ENCODE results near the gene ITPR1. TPM values are rescaled to one million over a fixed set of nuclear protein-coding genes. Genes with fewer than 3 reads are reported as not detected.

ITPR1 gene
- total and polyA plus RNA-seq, 8 donors, result 34.8 to 57.3 (median 42.0) TPM

DNA sequence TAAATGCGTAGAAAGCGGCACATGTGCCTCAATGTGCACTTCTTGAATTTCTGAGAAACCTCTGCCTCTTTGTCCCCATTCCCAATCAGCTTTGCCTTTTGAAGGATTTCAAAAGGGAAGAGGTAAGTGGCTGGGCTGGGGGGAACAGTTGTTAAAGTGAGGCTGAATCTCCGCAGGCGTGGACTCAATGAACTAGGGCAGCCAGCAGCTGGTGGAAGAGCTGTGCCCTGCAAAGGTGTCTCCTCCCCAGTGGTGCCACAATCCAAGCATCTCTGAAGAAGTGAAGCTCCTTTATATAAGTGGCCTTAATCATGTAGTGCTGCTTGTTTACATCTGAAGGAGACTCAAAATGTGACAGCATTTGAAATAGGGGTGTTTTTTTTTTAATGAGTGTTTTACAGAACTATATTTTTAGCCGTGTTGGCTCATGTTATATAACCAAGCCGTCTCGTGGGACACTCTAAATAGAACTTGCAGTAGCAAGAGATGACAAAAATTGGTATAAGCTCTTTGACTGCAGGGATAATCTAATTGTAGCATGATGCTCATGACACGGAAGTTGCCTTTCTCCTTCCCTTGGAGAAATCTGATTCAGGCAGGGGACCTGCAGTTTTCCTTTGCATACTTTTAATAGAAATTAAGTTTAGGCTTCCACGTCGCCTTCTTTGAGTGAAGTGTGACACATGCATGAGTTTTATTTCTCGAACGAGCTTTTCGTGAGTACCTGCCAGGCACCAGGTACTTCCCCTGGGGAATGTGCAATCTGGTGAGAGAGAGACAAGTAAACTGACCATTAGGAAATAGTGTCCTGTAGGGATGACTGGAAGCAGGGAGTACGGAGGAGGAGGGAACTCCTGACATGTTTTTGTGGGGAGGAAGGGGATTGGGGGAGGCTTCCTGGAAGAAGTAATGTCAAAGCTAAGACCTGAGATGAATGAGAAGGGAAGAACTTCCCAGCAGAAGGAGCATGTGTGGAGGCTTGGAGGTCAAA, 306.4 kb downstream of the ITPR1 start:
- DNase-seq, result no peak
- no peak for ATAC-seq
- peaks cover 0 to 13% of the 10 kb centered on the region in 2 donors for H3K36me3 ChIP-seq

GRCh38 chr3:4800595-4800994, 307.4 kb downstream of the ITPR1 start:
- intact Hi-C loops (cut with DNase I), result no loop called here
- Histone ChIP-seq H3K27ac (no peak overlapping the region), H3K9me3 (peaks cover 0 to 4% of the 10 kb centered on the region in 2 donors), H3K36me3 (peaks cover 0 to 13% of the 10 kb centered on the region in 2 donors), H3K27me3 (no peaks in the 10 kb centered on the region), H3K4me1 (no peaks in the 10 kb centered on the region), H3K4me3 (no peak overlapping the region)
- ATAC-seq (no peak), DNase-seq (no peak)
- no peak for TF ChIP-seq CTCF (IDR thresholded peaks at IDR 0.05)

More for the DNA sequence above, 306.4 kb downstream of the ITPR1 start:
- Histone ChIP-seq H3K4me1 (no peaks in the 10 kb centered on the region), H3K4me3 (no peak overlapping the region), H3K27me3 (no peaks in the 10 kb centered on the region), H3K9me3 (peaks cover 0 to 4% of the 10 kb centered on the region in 2 donors), H3K27ac (no peak overlapping the region)
- no peak for TF ChIP-seq CTCF (IDR thresholded peaks at IDR 0.05)
- intact Hi-C loops (cut with DNase I), result no loop called here

DNA sequence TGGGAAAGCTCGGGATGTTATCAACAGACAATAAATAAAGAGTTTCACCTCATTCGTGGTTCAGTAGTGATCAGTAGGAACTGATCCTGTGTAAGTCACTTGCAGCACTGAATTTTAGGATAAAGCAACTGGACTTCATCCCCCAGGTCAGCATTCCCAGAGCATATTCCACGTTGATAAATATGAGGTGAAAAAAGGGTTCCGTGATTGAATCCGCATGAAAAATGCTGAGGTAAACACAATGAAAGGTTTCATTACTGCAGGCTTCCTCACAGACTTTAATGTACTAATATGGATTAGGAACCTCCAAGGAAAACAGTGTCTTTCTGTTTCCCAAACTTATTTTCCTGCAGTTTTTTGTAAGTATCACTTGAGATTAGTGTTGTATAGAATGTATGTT, 308.7 kb downstream of the ITPR1 start:
- ATAC-seq (no peak), DNase-seq (no peak)
- intact Hi-C loops (cut with DNase I), result no loop called here
- Histone ChIP-seq H3K27me3 (no peaks in the 10 kb centered on the region), H3K9me3 (peaks cover 0 to 4% of the 10 kb centered on the region in 2 donors), H3K36me3 (peaks cover 0 to 10% of the 10 kb centered on the region in 2 donors), H3K27ac (no peak overlapping the region), H3K4me3 (no peak overlapping the region), H3K4me1 (no peaks in the 10 kb centered on the region)
- TF ChIP-seq CTCF (IDR thresholded peaks at IDR 0.05), result no peak

GRCh38 chr3:4802903-4803302, 309.8 kb downstream of the ITPR1 start:
- Histone ChIP-seq H3K4me3 (no peak overlapping the region), H3K4me1 (no peaks in the 10 kb centered on the region), H3K27ac (no peak overlapping the region), H3K36me3 (peaks cover 0 to 9% of the 10 kb centered on the region in 2 donors), H3K9me3 (no peaks in the 10 kb centered on the region), H3K27me3 (no peaks in the 10 kb centered on the region)
- ATAC-seq (no peak), DNase-seq (no peak)
- TF ChIP-seq CTCF (IDR thresholded peaks at IDR 0.05), result no peak
- intact Hi-C loops (cut with DNase I), result no loop called here

Measured in left lung (tissue), 10 donors.